Panc1 (cell line): Measurements from ENCODE around the gene CNNM2. TPM values are rescaled to one million over a fixed set of nuclear protein-coding genes. Genes with fewer than 3 reads are reported as not detected.

Experiments
- ATAC-seq: fragments of 200-7000 bp; cut with Tn5 transposase; 2 replicates; pipeline ENCODE4 v1.9.1; 2020; ENCODE audit warnings: mild to moderate bottlenecking, moderate library complexity
- BruUV-seq: library from RNA; stranded (reverse); fragments of 400-500 nt; replicated peaks from 2 replicates; lab custom pipeline; 2021; lab: Mats Ljungman, UMichigan
- CTCF ChIA-PET: fragments of 300-600 bp; sonication (Branson Sonifier 250); formaldehyde crosslinking; loops from one replicate; lab custom pipeline; 2022; ENCODE audit warnings: antibody characterized with exemption; lab: Charles Lee
- POLR2A ChIA-PET: fragments of 300-600 bp; sonication (Branson Sonifier 250); formaldehyde crosslinking; loops from one replicate; lab custom pipeline; 2022; ENCODE audit warnings: antibody characterized with exemption; lab: Charles Lee
- DNase-seq: peaks from one replicate; pipeline ENCODE4 v3.0.0-alpha.2; 2010; ENCODE audit warnings: low read depth, low spot score
- H3K27ac ChIP-seq: 2 replicates; pipeline ENCODE4 v1.5.1; 2011; ENCODE audit warnings: mild to moderate bottlenecking, low read length, inconsistent platforms
- H3K27me3 ChIP-seq: fragments of 200-500 bp; sonication (Bioruptor generic); 2 replicates; pipeline ENCODE4 v1.6.0; 2014; ENCODE audit warnings: low read length, inconsistent platforms; ENCODE audit not compliant: control insufficient read depth, insufficient read depth
- H3K36me3 ChIP-seq: fragments of 200-500 bp; sonication (Bioruptor generic); 2 replicates; pipeline ENCODE4 v1.5.1; 2014; ENCODE audit warnings: inconsistent platforms, mild to moderate bottlenecking, low read length, moderate library complexity; ENCODE audit not compliant: control insufficient read depth, insufficient read depth
- H3K4me1 ChIP-seq: 2 replicates; pipeline ENCODE4 v1.5.1; 2011; ENCODE audit warnings: inconsistent platforms, mild to moderate bottlenecking, low read length, moderate library complexity; ENCODE audit not compliant: control insufficient read depth, insufficient read depth
- H3K4me3 ChIP-seq, 2 experiments: 2 replicates each; pipeline ENCODE4 v1.5.1; 2011 to 2012; ENCODE audit warnings: low read depth in 2 of 2, low read length in 2 of 2, mild to moderate bottlenecking in 2 of 2, inconsistent platforms in 1 of 2, moderate library complexity in 1 of 2
- H3K9me3 ChIP-seq: fragments of 200-500 bp; sonication (Bioruptor generic); 2 replicates; pipeline ENCODE4 v1.5.1; 2014; ENCODE audit warnings: low read depth, mild to moderate bottlenecking, inconsistent platforms, low read length, moderate library complexity; ENCODE audit not compliant: control insufficient read depth, insufficient read depth
- CTCF ChIP-seq: fragments of 450-650 bp; IDR thresholded peaks from 2 replicates; pipeline ENCODE4 v1.5.1; 2017; ENCODE audit warnings: mild to moderate bottlenecking
- POLR2AphosphoS5 ChIP-seq: IDR thresholded peaks from 2 replicates; pipeline ENCODE4 v1.6.1; 2012; ENCODE audit warnings: mild to moderate bottlenecking, low read depth, low read length, moderate library complexity
- SIN3A ChIP-seq: IDR thresholded peaks from 2 replicates; pipeline ENCODE4 v1.6.1; 2012; ENCODE audit warnings: low read depth, mild to moderate bottlenecking, low read length, moderate library complexity, borderline replicate concordance; ENCODE audit not compliant: insufficient read depth
- TCF7L2 ChIP-seq: IDR thresholded peaks from 2 replicates; pipeline ENCODE4 v1.6.1; 2011; ENCODE audit warnings: mild to moderate bottlenecking, low read depth, low read length, inconsistent platforms
- in situ Hi-C: cut with HindIII; loops from 2 replicates; pipeline ENCODE4 v1.10.0; 2016; ENCODE audit warnings: low sequenced_read_pairs, low pct_unique_long_range_greater_than_20kb
- intact Hi-C: fragments of 100-400 bp; cut with micrococcal nuclease; formaldehyde crosslinking; loops from one replicate; pipeline ENCODE4 v1.10.0; 2022; ENCODE audit not compliant: unreplicated experiment
- total RNA-seq: library from RNA; stranded (reverse); gene quantifications from one replicate; pipeline ENCODE4 v1.2.1, GENCODE V29; 2021; ENCODE audit not compliant: unreplicated experiment
- TF ChIP-seq, protein P1 (sequence below), 2 experiments: IDR thresholded peaks; 2 replicates each; pipeline ENCODE4 v1.6.1; 2011 to 2012; ENCODE audit warnings: low read depth in 2 of 2, control low read depth in 1 of 2, low read length in 1 of 2, mild to moderate bottlenecking in 1 of 2, moderate library complexity in 1 of 2; ENCODE audit not compliant: insufficient read depth in 1 of 2

Gene CNNM2
- total RNA-seq, 1 experiment from 2014 or later: 27.1 TPM

- Histone ChIP-seq H3K4me1 (no peaks in the 10 kb centered on the region; the same call in 1 of the 2 replicates), H3K4me3 (no peak overlapping the region), H3K36me3 (peaks cover 72% of the 10 kb centered on the region), H3K27ac (no peak overlapping the region), H3K27me3 (no peaks in the 10 kb centered on the region), H3K9me3 (no peaks in the 10 kb centered on the region)
- TF ChIP-seq SIN3A: no peak
- no peak for TF ChIP-seq CTCF
- TF ChIP-seq POLR2AphosphoS5: no peak
- no peak for TF ChIP-seq TCF7L2
- TF ChIP-seq, protein P1, sequence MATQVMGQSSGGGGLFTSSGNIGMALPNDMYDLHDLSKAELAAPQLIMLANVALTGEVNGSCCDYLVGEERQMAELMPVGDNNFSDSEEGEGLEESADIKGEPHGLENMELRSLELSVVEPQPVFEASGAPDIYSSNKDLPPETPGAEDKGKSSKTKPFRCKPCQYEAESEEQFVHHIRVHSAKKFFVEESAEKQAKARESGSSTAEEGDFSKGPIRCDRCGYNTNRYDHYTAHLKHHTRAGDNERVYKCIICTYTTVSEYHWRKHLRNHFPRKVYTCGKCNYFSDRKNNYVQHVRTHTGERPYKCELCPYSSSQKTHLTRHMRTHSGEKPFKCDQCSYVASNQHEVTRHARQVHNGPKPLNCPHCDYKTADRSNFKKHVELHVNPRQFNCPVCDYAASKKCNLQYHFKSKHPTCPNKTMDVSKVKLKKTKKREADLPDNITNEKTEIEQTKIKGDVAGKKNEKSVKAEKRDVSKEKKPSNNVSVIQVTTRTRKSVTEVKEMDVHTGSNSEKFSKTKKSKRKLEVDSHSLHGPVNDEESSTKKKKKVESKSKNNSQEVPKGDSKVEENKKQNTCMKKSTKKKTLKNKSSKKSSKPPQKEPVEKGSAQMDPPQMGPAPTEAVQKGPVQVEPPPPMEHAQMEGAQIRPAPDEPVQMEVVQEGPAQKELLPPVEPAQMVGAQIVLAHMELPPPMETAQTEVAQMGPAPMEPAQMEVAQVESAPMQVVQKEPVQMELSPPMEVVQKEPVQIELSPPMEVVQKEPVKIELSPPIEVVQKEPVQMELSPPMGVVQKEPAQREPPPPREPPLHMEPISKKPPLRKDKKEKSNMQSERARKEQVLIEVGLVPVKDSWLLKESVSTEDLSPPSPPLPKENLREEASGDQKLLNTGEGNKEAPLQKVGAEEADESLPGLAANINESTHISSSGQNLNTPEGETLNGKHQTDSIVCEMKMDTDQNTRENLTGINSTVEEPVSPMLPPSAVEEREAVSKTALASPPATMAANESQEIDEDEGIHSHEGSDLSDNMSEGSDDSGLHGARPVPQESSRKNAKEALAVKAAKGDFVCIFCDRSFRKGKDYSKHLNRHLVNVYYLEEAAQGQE (IDR thresholded peaks at IDR 0.05; ENCODE audit: insufficient read depth in 1 of 2, low read depth in 2 of 2, low read length in 1 of 2): no peak
- ATAC-seq: no peak
- in situ Hi-C loops (no loop called here), intact Hi-C loops (no loop called here)
- no TSS peak for BruUV-seq
- CTCF ChIA-PET: no interaction called here
- POLR2A ChIA-PET: no interaction called here
- DNase-seq: no peak
Measured at GRCh38 chr10:103102195-103102594, 184.1 kb downstream of the CNNM2 start.

- no TSS peak for BruUV-seq
- no peak overlapping the region for H3K27ac ChIP-seq
Measured at GRCh38 chr10:103103989-103104388, 185.9 kb downstream of the CNNM2 start.

More at GRCh38 chr10:103103989-103104388, 185.9 kb downstream of the CNNM2 start:
- no peaks in the 10 kb centered on the region for H3K27me3 ChIP-seq
- no peaks in the 10 kb centered on the region; the same call in 1 of the 2 replicates for H3K4me1 ChIP-seq
- no peak overlapping the region for H3K4me3 ChIP-seq
- no peak for ATAC-seq
- in situ Hi-C loops: no loop called here
- ChIA-PET CTCF (interaction anchor here (0.9 kb wide), 1 partner anchor 141 kb away, joined by 3 read pairs; no protein-coding TSS in a partner anchor), POLR2A (interaction anchor here (0.6 kb wide), 1 partner anchor 81 kb away, joined by 3 read pairs; no protein-coding TSS in a partner anchor)
- peaks cover 54% of the 10 kb centered on the region for H3K36me3 ChIP-seq
- no peaks in the 10 kb centered on the region for H3K9me3 ChIP-seq
- intact Hi-C loops: no loop called here
- no peak for DNase-seq
- TF ChIP-seq, protein P1 (IDR thresholded peaks at IDR 0.05; ENCODE audit: insufficient read depth in 1 of 2, low read depth in 2 of 2, low read length in 1 of 2): no peak
- no peak for TF ChIP-seq POLR2AphosphoS5
- no peak for TF ChIP-seq CTCF
- TF ChIP-seq TCF7L2: no peak
- TF ChIP-seq SIN3A: no peak
